Activated CD8-positive, alpha-beta memory T cell treated with anti-CD3 and anti-CD28 coated beads for 4 hours (primary cell): ENCODE data around the gene FSIP1.

Experiments used
- DNase-seq, 2 donors: peaks; one replicate each; pipeline ENCODE4 v3.0.0-alpha.2; 2020; ENCODE audit warnings: low read depth in 2 of 2

Gene FSIP1

DNA sequence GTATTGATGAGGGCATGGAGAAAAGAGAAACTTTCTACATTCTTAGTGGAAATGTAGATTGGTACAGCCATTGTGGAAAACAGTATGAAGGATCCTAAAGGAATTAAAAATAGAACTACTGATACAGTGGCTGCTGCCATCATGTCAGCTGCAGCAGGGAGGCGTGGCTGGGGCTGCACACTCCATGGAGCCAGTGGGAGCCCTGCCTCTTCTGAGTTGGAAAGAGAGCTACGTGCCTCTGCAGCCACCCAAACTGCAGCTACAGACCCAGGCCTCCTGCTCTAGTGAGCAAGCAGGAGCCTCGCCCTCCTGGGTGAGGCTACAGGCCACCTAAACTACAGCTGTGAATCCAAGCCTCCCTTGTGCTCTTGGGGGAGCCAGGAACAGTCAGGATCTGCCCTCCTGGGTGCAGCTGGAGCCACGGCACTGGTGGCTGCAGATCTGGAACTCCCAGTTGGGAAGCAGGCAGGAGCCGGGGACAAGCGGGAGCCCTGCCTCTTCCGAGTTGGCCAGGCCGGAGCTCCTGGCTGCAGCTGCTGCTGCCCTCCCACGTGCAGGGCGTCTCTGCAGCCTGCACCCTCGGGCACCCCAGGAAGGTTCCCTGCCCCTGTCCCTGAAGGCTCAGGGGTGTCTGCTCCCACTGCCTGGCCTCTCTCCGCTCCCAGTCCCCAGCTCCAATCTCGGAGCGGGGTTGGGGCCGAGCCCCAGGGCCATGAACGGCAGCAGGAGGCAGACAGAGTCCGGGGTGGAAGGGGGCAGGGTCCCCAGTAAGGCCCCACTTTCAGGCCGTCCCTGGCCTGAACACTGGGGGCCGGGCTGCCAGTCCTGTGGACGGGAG lies 137.3 kb downstream of the FSIP1 start:
- DNase-seq = no peak

DNA sequence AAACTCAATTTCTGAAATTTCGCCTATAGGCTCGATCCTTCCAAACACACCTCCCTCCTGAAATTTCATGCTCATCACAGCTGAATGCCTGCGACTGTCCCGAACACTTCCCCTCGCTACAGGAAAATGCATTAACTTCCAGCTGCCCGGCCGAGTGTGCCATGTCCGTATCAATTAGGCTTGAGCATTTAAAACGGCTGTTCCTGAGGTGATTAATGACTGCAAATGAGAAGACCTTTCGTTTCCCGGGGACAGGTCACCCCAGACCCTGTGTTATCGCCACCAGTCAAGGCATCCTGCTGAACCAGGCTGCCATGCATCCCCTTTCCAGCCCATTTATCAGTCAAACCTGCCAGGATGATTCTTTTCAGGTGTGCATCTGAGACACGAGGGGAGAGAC lies 138.5 kb downstream of the FSIP1 start:
- DNase-seq = no peak

DNA sequence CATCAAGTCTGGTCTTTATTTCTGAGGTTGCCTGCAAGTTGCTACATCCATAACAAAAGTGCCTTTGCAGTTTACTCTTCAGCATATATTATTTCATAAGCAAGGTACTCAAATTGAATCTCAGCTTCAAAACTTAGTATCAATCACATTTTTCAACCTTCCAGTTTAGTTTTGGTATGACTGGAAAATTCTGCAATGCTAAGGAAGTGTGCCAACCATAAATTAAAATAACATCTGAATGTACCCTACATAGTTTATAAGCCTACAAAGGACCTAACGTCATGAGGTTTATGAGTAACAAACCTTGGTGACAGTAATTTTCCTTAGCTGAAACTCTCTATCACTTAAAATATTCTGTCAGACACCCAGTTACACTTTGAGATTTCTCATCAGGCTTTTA lies 138.9 kb downstream of the FSIP1 start:
- DNase-seq = no peak

DNA sequence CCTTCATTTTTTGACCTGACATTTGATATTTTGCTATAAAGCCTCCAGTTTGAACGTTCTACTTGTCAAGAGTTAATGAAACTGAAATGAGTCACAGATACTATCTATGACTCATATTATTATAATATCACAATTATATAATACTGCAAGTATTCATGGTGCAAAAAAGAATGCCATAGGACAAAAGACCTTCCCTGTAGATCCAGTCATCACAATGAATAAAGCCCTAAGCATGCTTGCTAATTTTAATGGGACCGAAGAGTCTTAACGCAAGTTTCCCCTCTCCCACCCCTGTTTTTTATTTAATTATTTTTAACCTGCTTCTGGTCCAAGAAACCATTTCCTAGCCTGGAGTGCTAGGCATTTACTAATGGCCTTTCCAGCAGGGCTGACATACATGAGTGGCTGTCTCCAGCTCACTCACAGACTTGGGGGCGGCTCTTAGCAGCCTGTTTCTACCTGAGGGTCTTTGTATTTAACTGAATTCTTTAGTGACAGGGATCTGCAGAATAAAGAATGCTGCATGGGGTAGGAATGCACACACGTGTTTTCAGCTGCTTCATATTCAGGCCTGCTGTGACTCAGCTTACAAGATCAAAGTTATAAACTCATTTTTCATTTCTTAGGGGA lies 140.5 kb downstream of the FSIP1 start:
- DNase-seq = no peak

DNA sequence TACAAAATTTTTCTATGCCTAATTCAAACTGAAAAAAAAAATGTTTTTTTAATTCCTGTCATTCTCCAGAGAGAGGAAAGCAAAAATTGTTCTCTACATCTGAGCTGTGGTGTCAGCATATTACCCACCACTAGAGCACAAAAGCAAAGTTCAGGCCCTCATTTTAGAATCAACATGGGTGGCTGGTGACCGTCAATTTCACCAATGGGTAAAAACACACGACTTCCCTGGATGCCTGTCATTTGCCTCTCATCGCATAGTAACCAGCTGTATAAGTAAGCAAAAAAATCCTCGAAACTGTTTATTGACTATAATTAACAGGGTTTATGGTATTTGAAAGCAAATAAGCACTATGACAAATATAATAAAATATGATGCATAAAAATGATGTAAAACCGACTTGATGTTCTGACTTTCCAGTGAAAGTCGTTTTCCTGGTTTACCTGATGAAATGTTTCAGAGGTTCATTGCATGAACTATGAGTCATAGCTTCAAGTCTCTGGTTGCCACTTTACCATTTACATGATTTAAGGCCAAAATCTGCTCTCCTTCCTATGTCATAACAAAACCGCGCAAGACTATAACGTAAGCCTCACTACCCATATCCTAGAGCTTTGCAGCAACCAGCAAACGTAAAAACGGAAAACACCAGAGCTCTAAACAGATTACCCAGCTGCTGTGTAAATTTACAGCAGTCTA lies 141.3 kb downstream of the FSIP1 start:
- DNase-seq = no peak

DNA sequence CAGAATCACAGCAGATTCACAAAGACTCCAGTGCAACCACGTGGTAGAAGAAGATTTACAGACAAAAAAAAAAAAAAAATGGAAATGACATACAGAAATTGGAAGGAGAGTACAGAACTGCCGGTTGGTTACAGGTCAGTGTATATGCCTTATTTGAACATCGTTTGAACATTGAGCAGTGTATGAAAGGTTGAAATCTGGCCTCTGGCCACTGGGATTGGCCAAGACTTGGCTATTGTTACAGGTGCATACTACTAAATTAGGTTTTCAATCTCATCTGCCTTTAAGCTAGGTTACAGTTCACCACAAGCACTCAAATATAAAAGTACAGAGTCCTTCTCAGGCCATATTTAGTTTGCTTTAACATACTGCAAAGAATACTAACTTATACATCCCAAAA lies 142.0 kb downstream of the FSIP1 start:
- DNase-seq = no peak

DNA sequence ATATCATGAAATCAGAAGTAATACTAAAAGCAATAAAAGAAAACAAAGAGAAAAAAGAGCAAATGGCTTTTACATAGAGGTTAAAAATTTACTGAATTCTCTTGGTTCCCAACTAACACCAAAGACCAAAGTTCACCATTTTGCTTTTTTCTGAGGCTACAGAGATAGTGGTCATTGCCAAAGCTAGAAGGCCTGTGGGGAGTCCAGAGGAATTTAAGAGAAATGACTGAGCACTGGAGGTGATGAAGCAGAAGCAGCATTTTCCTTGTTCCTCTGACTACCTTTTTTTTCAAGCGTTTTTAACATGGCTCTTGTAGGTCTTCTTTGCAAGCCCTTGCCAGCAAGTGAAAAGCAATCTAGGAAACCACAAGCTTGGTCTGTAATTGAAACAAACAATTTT lies 143.6 kb downstream of the FSIP1 start:
- DNase-seq = no peak

DNA sequence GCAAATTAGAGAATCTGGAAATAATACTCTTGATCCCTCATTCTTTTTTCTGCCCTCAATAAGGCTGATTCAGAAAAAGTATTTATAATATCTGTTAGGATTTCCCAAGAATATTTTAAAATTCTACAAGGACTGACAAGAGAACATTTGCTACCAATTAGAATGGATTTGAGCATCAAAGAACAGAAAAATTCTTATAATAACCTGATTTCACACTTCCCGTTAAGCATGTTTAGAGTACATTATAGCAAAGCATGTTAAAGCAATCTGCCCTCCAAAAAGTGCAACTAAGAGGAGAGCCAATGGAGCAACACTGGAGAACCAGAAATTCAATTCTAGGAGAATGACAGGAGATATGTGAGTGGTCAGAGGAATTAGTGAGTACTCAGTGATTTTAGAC lies 144.6 kb downstream of the FSIP1 start:
- no peak for DNase-seq

DNA sequence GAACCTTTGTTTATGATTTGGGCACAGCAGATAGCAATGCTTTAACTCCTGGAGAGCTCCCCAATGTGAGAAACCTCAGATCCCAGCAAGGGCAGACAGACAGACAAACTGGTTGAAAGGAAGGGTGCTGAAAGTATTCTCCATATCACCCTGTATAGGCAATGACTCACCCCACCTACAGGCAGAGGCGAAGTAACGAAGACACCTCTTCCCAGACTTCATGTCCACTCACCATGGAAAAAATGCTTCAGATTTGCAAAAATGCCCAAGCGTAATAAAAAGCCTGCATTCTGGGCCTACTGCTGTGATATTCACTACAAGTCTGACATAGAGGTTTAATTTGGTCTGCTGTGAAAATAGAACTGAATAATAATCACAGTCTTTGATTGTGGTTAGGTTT lies 151.3 kb downstream of the FSIP1 start:
- peak in 1 of 2 donors; percentile 21 for DNase-seq

DNA sequence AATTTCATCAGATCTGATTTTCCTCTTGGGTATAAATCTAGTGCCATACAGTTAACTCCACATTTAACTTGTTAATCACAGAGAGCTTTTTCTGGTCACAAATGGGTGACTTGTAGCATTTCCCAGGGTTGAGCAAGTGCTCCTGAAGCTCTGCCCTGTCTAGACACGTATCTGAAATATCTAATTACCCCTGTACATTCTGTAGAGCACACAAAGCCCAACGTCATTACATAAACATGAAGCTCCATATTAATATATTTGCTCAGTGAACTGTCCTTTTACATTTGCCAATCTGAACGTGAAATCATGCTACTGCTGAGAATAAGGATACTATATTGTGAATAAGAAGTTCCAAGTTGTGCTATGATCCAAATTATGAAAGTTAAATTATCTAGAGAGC lies 152.7 kb downstream of the FSIP1 start:
- DNase-seq = no peak

DNA sequence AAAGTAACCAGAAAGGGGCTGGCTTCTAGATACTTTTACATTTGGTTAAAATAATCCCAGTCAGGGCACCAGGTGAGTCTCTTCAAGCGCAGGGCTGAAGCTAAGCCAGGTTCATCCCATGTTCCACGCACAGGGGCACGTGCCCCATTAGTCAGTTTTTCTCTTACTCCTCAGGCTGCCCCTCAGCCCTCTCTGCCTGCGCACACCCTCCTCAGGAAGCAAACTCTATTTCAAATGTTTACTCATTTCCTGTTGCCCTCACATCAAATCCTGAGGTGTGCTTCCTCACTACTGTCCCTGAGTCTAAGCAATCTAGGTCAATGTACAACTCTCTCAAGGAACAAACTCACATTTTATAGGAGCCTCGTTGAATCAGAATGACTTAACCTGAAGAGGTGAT lies 153.3 kb downstream of the FSIP1 start:
- DNase-seq = peak; percentile 50 to 67

DNA sequence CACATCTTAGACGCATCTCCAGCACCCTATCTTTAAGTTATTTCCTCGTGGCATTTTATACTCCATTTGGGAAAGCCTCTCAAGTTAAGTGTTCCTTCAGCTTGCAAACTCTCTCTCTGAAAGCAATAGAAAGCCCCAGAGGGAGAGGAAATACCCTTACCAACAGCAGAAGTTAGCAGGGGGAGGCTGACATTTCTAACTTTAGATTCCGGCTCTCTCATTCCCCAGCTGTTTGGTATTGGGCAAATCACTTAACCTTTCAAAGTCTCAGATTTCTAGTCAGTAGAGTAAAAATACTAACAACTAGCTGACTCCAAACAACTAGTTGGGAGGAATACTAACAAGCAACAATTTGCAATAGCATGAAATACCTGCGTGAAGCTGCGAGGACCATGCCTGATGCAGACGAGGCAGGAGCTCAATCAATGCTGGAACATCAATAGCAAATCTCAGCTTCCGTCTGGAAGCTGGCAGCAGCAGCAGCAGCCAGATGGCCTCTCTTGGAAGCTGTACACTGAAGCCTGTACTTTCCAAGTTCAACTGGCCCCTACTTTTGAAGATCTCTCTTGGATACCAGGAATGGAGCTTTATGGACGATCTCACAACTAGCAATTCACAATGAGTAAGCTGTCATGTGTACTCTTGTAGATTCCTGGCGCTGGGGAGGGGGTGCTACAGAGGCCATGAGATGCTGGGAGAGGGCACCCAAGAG lies 153.9 kb downstream of the FSIP1 start:
- DNase-seq = no peak

DNA sequence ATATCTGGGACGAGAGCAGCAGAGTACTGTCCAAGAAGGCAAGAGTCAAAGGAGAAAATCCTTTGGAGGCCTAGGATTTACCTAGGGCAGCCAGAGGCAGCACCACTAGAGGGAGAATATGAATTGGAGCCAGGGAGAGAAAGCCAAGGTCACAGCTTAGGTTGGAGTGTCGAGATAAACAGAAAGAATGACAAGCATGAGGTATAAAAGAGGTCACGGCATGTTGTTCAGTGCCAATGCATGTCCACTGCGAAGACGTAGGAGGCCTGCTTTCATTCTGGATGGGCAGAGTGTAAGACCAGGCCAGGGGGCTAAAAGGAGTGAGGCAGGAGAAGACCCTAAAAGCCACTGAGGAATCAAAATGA lies 154.5 kb downstream of the FSIP1 start:
- DNase-seq = no peak

DNA sequence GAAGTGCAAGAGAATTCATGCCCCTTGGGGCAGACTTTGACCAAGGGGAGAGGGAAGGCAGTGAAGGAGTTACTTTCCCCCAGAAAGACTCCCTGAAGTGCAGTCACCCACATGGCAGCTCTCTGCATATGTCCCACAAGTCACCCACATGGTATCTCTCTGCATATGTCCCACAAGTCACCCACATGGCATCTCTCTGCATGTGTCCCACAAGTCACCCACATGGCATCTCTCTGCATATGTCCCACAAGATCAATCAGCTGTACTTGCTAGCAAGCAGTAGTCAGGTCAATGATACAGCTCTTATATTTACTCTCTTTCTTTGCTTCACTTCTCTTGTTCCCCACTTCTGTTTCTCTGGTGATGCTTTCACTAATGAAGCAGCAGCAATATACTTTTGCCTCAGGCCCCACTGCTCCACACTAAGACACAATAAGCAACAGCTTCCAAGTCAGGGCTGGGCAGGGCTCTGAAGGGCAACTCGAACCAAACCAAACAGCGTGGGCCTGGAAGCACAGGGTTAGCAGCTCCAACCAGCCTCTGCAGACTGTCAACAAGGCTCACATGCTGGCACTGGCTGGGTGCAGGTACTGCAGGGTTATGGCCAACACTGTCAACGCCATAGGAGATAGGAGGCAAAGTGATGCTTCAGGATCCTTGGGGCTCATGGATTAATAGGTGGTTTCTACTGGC lies 155.0 kb downstream of the FSIP1 start:
- DNase-seq = no peak

DNA sequence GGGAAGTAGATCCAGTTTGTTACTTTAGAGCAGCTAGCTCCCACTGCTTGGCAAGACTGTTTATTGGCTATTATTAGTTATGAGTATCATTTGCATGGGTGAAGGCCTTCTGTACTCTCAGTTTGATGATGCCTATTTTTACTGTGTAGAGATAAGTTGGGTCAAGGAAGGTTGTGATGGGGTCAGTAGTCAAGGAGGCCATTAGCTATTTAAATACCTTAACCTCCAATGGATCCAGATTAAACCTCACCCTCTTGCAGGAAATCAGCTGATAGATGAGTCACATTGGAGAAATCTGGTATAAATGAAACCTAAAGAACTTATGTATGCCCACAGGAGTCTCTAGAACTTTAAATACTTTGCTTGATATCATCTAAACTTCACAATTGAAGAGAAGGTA lies 156.8 kb downstream of the FSIP1 start:
- DNase-seq = no peak

DNA sequence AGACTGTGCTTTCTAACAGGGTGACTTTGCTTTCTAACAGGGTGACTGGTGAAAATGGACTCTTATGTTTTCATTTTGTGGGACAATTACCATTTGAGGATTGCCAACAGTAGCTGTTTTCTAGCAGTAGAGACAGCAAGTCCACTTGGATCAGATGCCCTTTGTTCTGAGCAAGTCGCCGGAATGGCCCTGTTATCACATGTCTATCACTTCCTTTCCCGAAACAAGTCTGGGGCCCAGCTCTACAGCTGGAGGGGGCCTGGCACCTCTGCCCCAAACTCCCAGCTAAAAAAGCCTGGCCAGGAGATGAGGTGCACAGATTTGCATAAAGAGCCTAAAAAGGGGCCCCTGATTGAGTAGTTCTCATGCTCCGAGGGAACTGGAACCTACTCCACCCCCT lies 157.2 kb downstream of the FSIP1 start:
- no peak for DNase-seq

DNA sequence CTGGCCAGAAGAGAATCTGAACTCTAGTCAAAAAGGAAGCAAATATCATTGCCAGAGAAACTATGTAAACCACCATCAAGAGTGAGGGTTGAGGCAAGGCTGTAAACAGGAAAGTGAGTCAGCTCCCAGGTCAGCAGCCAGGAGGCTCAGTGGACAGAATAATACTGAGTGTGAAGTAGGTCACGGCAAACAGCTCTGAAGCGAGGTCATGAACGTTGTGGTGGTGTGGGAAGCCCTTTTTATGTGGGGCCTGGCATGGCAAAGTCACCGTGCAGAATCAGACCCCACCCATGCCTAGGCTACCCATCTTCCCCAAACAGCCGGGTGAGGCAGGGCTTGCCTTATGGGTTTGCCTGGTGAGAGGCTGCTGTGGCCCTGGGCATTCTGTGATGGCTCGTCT lies 157.8 kb downstream of the FSIP1 start:
- peak; percentile 31 to 50 for DNase-seq

DNA sequence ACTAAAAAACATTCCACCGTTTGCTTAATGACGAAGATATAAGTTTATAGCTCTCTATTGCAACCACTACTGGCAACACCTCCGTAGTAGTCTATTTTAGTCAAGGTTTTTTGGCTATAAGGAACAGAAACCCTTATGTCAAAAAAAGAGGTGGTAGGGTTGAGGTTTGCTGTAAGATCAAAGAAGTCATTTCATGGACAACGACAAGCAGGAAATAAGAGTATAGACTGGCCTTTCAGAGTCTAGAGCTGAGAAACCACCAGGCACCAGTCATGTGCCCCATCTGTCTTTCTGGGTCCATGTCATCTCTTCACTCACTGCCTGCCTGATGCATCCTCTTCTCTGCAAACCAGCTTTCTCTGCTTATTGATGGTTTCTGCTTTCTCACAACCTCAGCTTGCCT lies 159.1 kb downstream of the FSIP1 start:
- peak in 1 of 2 donors; percentile 15 for DNase-seq

DNA sequence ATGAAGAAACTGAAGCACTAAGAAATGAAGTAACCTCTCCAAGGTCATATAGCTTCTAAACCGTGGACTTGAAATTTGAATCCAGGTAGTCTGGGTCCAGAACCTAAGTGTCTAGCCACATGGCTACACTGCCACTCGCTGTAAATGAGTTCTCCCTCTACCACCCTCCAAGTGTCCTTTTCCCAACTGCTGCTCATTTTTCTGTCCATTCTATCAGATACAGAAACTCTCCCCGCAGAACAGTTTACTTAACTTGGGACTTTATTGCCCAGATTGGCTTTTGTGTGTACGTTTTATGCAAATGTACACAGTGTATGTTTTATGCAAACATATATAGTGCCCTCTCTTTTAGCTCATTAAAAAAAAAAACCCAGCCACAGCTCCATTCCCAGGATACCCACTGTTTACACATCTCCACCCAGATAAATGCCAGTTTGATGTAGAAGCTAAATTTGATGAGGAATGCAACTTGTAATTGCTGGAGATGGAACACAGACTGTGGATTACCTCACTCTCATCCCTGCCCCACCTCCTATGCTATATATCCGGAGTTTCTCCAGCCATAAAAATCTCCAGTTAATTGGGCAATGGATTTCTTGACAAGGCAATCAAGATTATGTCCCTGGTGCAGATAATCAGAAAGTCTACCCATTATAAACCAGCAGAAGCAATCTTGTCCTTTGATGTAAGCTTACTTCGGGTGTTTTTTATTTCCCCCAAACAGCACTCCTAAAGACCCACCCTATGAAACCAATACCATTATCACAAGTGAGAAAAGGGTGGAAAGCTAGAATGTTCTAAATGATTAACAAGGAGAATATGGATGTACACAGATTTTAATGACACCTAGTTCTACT lies 159.8 kb downstream of the FSIP1 start:
- DNase-seq = no peak

DNA sequence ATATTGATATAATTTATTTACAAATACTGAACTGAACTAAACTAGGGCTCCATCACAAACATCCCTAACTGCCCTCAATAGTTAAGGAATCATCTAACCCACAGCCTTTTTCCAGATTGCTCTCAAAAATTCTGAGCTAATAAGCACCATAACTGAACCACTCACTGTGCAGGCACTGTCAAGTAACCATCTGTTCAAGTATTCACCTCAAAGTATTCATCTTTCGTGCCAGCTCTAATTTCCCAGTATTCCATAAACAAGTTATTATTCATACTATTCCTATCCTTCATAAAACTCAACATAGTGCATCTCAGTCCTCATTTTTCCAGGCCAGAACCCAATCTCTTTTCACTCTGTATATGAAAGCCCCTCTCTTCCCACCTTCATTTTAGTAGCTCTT lies 160.7 kb downstream of the FSIP1 start:
- no peak for DNase-seq

DNA sequence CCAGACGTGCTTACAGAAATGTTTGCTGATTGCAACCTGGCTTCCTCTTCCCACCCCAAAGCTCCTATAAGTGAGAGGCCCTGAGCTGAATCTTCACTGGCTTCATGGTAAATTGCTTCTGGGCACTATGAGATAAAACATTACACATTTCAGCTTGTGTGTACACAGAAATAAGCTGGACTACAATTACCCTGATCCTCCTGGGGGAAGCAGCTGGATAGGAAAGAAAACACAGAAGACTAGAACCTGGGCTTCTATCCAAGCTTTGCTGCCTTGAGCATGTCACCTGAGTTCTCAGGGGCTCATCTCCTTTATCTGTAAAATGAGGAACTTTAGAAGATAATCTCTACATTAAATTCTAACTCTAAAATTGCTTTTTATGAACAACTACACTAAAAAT lies 161.4 kb downstream of the FSIP1 start:
- no peak for DNase-seq
